ENCODE data around the gene CACNA2D3. TPM values are rescaled to one million over a fixed set of nuclear protein-coding genes. Genes with fewer than 3 reads are reported as not detected.

CACNA2D3 gene
- polyA plus RNA-seq, 3 donors: 8.3 to 21.5 (median 10.4) TPM

GRCh38 chr3:54273791-54274190 is 151.4 kb downstream of the CACNA2D3 start:
- H3K36me3 Mint-ChIP-seq: no peaks in the 10 kb centered on the region
- Histone ChIP-seq H3K9me3 (replicated peaks in 1 of 2; ENCODE audit: control insufficient read depth in 1 of 2, insufficient read depth in 1 of 2, low read length in 2 of 2) (peaks cover 0 to 3% of the 10 kb centered on the region in 2 donors), H3K27ac (ENCODE audit: low read depth in 1 of 2, low read length in 2 of 2) (no peak overlapping the region), H3K36me3 (replicated peaks in 1 of 2; ENCODE audit: control insufficient read depth in 1 of 2, insufficient read depth in 2 of 2, low read length in 2 of 2) (no peaks in the 10 kb centered on the region), H3K4me1 (ENCODE audit: control insufficient read depth in 1 of 2, insufficient read depth in 2 of 2, low read length in 2 of 2) (no peaks in the 10 kb centered on the region), H3K4me2 (replicated peaks; ENCODE audit: extremely low read depth, low read length, poor library complexity, severe bottlenecking) (no peak overlapping the region), H3K79me2 (ENCODE audit: insufficient read depth, low read length) (no peaks in the 10 kb centered on the region), H4K20me1 (ENCODE audit: insufficient read depth, low read length) (no peaks in the 10 kb centered on the region), H2AFZ (ENCODE audit: insufficient read depth, low read depth, low read length, poor library complexity, severe bottlenecking) (no peak overlapping the region), H3K9ac (ENCODE audit: insufficient read depth, low read length, poor library complexity, severe bottlenecking) (no peak overlapping the region), H3K27me3 (ENCODE audit: control insufficient read depth in 2 of 2, insufficient read depth in 2 of 2, low read length in 2 of 2) (peaks cover 0 to 4% of the 10 kb centered on the region in 2 donors), H3K4me3 (replicated peaks in 1 of 3; ENCODE audit: low read depth in 2 of 3, low read length in 3 of 3) (no peak overlapping the region)
- H3K4me1 Mint-ChIP-seq: no peaks in the 10 kb centered on the region
- no peak overlapping the region for H3K27ac Mint-ChIP-seq
- no peak for DNase-seq
- no peak overlapping the region for H3K4me3 Mint-ChIP-seq
- no CpG with 5 or more reads among the region's 1 CpG for WGBS (ENCODE audit: insufficient coverage)
- peaks cover 2 to 18% (median 10%) of the 10 kb centered on the region in 3 donors for H3K27me3 Mint-ChIP-seq (ENCODE audit: low read depth in 3 of 3)
- intact Hi-C loops (cut with micrococcal nuclease): no loop called here
- TF ChIP-seq, protein P1, sequence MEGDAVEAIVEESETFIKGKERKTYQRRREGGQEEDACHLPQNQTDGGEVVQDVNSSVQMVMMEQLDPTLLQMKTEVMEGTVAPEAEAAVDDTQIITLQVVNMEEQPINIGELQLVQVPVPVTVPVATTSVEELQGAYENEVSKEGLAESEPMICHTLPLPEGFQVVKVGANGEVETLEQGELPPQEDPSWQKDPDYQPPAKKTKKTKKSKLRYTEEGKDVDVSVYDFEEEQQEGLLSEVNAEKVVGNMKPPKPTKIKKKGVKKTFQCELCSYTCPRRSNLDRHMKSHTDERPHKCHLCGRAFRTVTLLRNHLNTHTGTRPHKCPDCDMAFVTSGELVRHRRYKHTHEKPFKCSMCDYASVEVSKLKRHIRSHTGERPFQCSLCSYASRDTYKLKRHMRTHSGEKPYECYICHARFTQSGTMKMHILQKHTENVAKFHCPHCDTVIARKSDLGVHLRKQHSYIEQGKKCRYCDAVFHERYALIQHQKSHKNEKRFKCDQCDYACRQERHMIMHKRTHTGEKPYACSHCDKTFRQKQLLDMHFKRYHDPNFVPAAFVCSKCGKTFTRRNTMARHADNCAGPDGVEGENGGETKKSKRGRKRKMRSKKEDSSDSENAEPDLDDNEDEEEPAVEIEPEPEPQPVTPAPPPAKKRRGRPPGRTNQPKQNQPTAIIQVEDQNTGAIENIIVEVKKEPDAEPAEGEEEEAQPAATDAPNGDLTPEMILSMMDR (IDR thresholded peaks at IDR 0.05): no peak
- H3K9me3 Mint-ChIP-seq: peaks cover 0 to 19% (median 10%) of the 10 kb centered on the region in 7 donors

GRCh38 chr3:54274607-54275006 is 152.3 kb downstream of the CACNA2D3 start:
- peaks cover 4 to 16% (median 9%) of the 10 kb centered on the region in 3 donors for H3K27me3 Mint-ChIP-seq (ENCODE audit: low read depth in 3 of 3)
- no peaks in the 10 kb centered on the region for H4K20me1 ChIP-seq (ENCODE audit: insufficient read depth, low read length)
- H3K4me1 ChIP-seq (ENCODE audit: control insufficient read depth in 1 of 2, insufficient read depth in 2 of 2, low read length in 2 of 2): no peaks in the 10 kb centered on the region
- H2AFZ ChIP-seq (ENCODE audit: insufficient read depth, low read depth, low read length, poor library complexity, severe bottlenecking): no peak overlapping the region
- DNase-seq: no peak
- H3K4me3 ChIP-seq (replicated peaks in 1 of 3; ENCODE audit: low read depth in 2 of 3, low read length in 3 of 3): no peak overlapping the region
- H3K4me2 ChIP-seq (replicated peaks; ENCODE audit: extremely low read depth, low read length, poor library complexity, severe bottlenecking): no peak overlapping the region
- TF ChIP-seq, protein P1 (IDR thresholded peaks at IDR 0.05): no peak
- no peak overlapping the region for H3K27ac Mint-ChIP-seq
- peaks cover 0 to 4% of the 10 kb centered on the region in 2 donors for H3K27me3 ChIP-seq (ENCODE audit: control insufficient read depth in 2 of 2, insufficient read depth in 2 of 2, low read length in 2 of 2)
- H3K27ac ChIP-seq (ENCODE audit: low read depth in 1 of 2, low read length in 2 of 2): no peak overlapping the region
- no peak overlapping the region for H3K9ac ChIP-seq (ENCODE audit: insufficient read depth, low read length, poor library complexity, severe bottlenecking)
- H3K4me1 Mint-ChIP-seq: no peaks in the 10 kb centered on the region
- H3K9me3 Mint-ChIP-seq: peaks cover 0 to 19% (median 10%) of the 10 kb centered on the region in 7 donors
- no peaks in the 10 kb centered on the region for H3K36me3 ChIP-seq (replicated peaks in 1 of 2; ENCODE audit: control insufficient read depth in 1 of 2, insufficient read depth in 2 of 2, low read length in 2 of 2)
- H3K79me2 ChIP-seq (ENCODE audit: insufficient read depth, low read length): no peaks in the 10 kb centered on the region
- intact Hi-C loops (cut with micrococcal nuclease): no loop called here
- WGBS (ENCODE audit: insufficient coverage): 70% methylated on average over 4 of the region's 4 CpGs
- H3K4me3 Mint-ChIP-seq: no peak overlapping the region
- no peaks in the 10 kb centered on the region for H3K36me3 Mint-ChIP-seq
- peaks cover 0 to 3% of the 10 kb centered on the region in 2 donors for H3K9me3 ChIP-seq (replicated peaks in 1 of 2; ENCODE audit: control insufficient read depth in 1 of 2, insufficient read depth in 1 of 2, low read length in 2 of 2)

All from CD14-positive monocyte (primary cell).